HG03457 (cell line): Measurements from ENCODE around the gene FXYD5.

ENCODE experiments used
- ATAC-seq: cut with Tn5 transposase; IDR thresholded peaks from one replicate; pipeline ENCODE4 v1.9.1; 2021; ENCODE audit warnings: moderate number of reproducible peaks; ENCODE audit not compliant: unreplicated experiment

Gene FXYD5

DNA sequence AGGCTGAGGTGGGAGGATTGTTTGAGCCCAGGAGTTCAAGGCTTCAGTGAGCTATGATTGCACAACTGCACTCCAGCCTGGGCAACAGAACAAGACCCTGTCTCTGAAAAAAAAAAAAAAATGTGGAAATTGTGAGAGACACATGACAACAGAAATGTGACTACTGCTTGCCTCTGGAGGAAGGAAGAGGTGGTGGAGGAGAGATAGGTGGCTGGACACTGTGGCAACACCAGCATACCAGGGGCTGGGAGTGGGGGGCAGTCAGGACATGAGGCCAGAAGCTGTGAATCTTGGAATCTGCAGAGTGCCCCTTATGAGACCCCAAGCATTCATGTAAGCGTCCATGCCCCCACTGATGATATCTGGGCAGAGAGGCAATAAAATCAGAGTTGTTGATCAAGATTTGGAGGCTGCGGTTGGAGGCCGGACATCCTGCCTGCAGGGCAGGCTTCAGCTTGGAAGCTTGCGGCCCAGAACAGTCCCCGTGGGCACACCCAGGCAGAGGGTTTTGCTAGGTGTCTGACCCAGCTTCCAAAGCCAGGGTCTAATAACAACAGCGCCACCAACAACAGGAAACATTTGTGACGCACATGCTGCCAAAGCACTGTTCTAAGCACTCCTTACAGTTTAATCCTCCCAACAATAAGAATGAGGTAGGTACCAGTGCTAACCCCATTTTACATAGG is 57.2 kb downstream of the FXYD5 start:
- ATAC-seq = no peak

DNA sequence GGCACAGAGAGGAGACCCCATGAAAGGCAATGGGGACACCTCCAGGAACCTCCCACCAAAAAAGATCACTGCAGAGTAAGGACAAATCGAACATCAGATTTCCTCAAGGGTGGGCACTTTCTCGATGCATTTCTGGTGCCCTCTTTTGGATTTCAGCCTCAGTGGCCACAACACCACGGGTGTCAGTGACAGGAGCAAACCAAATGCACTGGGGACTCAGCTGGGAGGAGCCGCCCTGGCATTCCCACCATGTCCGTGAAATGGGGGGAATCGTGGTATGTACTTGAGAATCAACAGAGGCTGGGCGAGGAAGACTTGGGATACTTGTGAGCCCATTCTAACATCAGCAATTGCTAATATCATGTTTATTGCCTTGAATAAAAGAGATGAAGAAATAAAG is 57.7 kb downstream of the FXYD5 start:
- no peak for ATAC-seq

DNA sequence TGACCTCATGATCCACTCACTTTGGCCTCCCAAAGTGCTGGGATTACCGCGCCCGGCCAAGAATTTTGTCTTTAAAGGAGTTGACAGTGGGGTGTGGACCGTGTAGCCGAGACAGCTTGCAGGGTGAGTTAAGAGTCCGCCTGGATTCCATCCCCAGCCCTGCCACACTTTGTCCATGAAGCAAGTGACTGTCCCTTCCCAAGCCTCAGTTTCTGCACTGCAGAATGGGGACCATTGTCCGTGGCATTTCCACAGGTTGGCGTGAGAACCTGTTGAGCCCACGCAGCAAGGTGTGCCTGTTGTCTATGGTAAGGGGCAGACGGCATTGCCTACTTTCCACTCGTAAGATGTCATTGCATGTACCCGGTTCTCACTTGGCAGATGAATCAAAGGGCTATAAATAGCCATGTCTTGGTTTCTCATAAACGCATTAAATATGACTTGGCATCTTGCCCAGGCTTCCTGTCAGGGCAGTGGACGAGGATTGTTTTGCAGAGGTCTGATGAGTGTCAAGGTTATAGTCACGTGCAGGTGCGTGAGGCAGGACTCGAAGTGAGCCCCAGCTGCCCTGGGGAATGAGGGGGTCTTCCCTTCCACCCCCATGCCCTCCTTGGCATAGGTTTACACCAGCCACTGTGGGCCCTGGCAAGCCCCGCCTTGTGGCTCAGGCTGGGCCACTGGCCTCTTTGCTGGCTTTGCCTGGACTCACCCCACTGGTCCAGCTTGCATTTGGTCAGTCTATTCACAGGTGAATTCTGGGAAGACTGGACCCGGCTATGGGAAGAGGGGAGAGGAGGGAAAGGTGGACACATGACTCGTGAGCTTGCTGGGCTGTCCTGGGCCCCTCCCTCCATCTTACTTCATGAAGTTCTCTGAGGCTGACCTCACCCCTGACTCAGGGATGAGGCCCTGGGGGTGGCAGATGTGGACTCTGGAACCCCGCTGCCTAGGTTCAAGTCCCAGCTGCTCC is 59.4 kb downstream of the FXYD5 start:
- no peak for ATAC-seq

DNA sequence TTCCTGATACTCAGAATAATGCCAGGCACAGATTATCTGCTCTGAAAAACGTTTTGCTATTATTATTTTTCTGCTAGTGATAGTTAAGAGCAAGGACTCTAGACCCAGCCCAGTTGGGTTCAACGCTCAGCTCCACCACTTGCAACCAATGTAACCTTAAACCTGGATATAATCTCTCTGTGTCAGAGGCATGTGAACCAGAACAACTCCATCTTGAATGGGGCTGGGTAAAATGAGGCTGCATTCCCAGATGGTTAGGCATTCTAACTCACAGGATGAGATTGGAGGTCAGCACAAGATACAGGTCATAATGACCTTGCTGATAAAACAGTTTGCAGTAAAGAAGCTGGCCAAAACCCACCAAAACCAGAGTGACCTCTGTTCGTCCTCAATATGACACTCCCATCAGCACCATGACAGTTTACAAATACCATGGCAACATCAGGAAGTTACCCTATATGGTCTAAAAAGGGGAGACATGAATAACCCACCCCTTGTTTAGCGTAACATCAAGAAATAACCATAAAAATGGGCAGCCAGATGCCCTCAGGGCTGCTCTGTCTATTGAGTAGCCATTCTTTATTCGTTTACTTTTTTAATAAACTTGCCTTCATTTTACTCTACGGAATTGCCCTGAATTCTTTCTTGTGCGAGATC is 60.4 kb downstream of the FXYD5 start:
- no peak for ATAC-seq

DNA sequence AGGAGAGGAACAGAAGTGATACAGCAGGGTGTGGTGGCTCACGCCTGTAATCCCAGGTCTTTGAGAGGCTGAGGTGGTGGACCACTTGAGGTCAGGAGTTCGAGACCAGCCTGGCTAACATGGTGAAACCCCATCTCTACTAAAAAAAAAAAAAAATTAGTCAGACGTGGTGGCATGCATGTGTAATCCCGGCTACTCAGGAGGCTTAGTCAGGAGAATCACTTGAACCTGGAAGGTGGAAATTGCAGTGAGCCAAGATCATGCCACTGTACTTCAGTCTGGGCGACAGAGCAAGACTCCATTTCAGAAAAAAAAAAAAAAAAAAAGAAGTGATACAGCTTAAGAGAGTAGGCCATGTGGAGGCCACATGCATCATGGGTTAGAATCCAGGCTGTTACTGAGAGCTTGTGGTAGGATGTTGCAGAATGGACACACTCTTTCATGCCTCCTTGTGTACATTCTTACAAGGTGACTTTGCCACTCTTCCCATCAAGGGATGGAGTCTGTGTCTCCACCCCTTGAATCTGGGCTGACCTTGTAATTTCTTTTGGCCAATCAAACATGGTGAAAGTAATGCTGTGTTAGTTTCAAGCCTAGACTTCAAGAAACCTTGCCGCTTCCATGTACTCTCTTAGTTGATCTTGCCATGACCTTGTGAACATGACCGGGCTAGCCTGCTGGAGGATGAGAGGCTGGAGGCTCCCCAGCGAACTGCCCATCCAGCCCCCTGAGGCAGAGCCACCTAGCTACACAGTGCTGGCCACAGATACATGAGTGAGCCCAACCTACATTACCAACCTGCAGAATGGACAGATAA is 61.7 kb downstream of the FXYD5 start:
- ATAC-seq = no peak

DNA sequence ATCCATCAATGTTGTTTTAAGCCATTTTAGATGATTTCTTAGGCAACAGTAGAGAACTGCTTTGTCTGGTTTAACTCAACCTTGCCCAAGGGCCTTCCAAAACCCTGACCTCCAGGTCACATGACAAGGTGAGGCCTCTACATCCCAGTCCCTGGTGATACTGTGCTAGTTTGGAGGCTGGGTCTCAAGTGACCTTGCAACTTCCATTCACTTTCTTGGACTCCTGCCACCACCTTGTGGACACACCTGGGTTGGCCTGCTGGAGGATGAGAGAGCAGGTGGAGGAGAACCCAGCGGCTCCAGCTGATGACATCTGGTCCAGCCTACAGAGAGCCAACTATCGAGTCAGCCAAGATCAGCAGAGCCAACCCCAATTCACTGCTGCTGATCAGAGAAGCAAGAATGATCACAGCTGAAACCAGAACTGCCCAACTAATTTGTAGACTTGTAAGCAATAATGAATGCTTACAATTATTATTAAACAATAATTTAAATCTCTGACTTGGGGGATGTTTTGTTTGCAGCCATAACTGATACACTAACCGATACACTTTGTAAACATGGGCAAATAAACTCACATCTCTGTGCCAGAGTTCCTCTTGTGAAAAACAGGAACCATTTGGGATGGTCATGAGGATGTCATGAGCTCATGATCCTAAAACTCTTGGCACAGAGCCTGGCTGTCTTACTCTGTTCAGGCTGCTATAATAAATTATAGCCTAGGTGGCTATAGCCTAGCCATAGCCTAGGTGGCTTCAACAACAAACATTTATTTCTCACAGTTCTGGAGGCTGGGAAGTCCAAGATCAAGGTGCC is 62.5 kb downstream of the FXYD5 start:
- ATAC-seq = no peak

DNA sequence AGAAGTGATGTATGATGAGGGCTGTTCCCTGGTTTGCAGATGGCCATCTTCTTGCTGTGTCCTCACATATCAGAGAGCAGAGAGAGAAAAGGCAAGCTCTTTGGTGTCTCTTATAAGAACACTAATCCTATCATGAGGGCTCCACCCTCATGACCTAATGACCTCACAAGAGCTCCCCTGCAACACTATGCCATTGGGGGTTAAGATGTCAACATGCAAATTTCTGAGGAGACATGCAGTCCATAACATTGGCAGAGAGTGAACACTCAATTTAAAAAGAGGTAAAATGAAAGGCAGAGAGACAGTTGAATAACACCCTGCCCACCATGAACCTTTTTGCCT is 63.1 kb downstream of the FXYD5 start:
- ATAC-seq = no peak

DNA sequence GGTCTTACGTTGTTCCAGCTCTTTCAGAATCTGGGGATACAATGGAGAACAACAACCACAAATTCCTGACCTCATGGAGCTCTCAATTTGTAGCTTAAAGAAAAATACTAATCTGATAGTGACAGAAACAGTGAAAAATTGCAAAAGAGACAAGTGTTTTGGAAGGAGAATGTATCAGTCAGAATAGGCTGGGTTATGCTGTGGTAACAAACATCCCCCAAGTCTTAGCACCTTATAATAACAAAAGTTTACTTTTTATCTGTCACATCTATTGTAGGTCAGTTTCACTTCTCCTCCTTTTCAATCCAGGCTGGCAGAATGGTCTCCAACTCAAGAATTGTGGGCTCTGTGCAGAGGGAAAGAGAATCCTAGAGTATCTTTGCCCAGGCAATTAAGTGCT is 64.5 kb downstream of the FXYD5 start:
- ATAC-seq = no peak
